IMR-90 (cell line): ENCODE measurements around the gene NPTN.

Source experiments
- BHLHE40 ChIP-seq: fragments of 150-350 bp; IDR thresholded peaks from 2 replicates; pipeline ENCODE4 v1.6.1; 2016; ENCODE audit warnings: mild to moderate bottlenecking, low read depth, low read length
- CEBPB ChIP-seq: IDR thresholded peaks from 2 replicates; pipeline ENCODE4 v1.6.1; 2012; ENCODE audit warnings: low read depth, low read length, improper control_type of control experiment
- CHD1 ChIP-seq: IDR thresholded peaks from 2 replicates; pipeline ENCODE4 v1.6.1; 2012; ENCODE audit warnings: low read depth, low read length, improper control_type of control experiment
- CTCF ChIP-seq: conservative IDR thresholded peaks from 2 replicates; pipeline ENCODE4 v1.5.1; 2012; ENCODE audit warnings: mild to moderate bottlenecking, low read depth, low read length, improper control_type of control experiment
- ELK1 ChIP-seq: fragments of 150-350 bp; IDR thresholded peaks from 2 replicates; pipeline ENCODE4 v1.6.1; 2016; ENCODE audit warnings: low read depth, mild to moderate bottlenecking, low read length, moderate library complexity, borderline replicate concordance
- FOS ChIP-seq: fragments of 150-350 bp; IDR thresholded peaks from 2 replicates; pipeline ENCODE4 v1.6.1; 2016; ENCODE audit warnings: low read depth, low read length
- MAFK ChIP-seq: IDR thresholded peaks from 2 replicates; pipeline ENCODE4 v1.6.1; 2012; ENCODE audit warnings: low read depth, low read length, improper control_type of control experiment
- MXI1 ChIP-seq: IDR thresholded peaks from 2 replicates; pipeline ENCODE4 v1.6.1; 2012; ENCODE audit warnings: low read depth, mild to moderate bottlenecking, low read length, moderate library complexity, borderline replicate concordance
- POLR2A ChIP-seq: IDR thresholded peaks from 2 replicates; pipeline ENCODE4 v1.6.1; 2012; ENCODE audit warnings: mild to moderate bottlenecking, low read depth, low read length
- RAD21 ChIP-seq: IDR thresholded peaks from 2 replicates; pipeline ENCODE4 v1.6.1; 2012; ENCODE audit warnings: low read length, improper control_type of control experiment
- RCOR1 ChIP-seq: IDR thresholded peaks from 2 replicates; pipeline ENCODE4 v1.6.1; 2012; ENCODE audit warnings: mild to moderate bottlenecking, low read length, improper control_type of control experiment; ENCODE audit not compliant: insufficient replicate concordance
- RFX5 ChIP-seq: IDR thresholded peaks from 2 replicates; pipeline ENCODE4 v1.8.0; 2012; ENCODE audit warnings: low read depth, mild to moderate bottlenecking, low read length, moderate library complexity
- USF2 ChIP-seq: fragments of 150-350 bp; IDR thresholded peaks from 2 replicates; pipeline ENCODE4 v1.6.1; 2017; ENCODE audit warnings: mild to moderate bottlenecking, antibody characterized with exemption, low read length, low read depth

GRCh38 chr15:73596174-73596573 is 37.0 kb downstream of the NPTN start:
- TF ChIP-seq POLR2A (no peak), CTCF (no peak), ELK1 (no peak), CHD1 (no peak), RCOR1 (no peak), RAD21 (no peak), USF2 (no peak), CEBPB (no peak), BHLHE40 (no peak), FOS (no peak), MXI1 (no peak), MAFK (no peak), RFX5 (no peak)
